ENCODE measurements around the gene UBE2J2.

- TF ChIP-seq CTCF (IDR thresholded peaks at IDR 0.05) (no peak), POLR2A (IDR thresholded peaks at IDR 0.05) (no peak)
Measured at GRCh38 chr1:1222575-1223225, 51.0 kb downstream of the UBE2J2 start.

Data from testis (tissue), 2 donors.